Measurements from ENCODE around the gene FOXA1. TPM values are rescaled to one million over a fixed set of nuclear protein-coding genes. Genes with fewer than 3 reads are reported as not detected.

FOXA1 gene
- total and polyA plus RNA-seq, 4 donors = 8.0 to 37.5 (median 16.1) TPM

GRCh38 chr14:37595809-37596621 is 966 bp upstream of the FOXA1 start:
- no peaks in the 10 kb centered on the region for H3K9me3 ChIP-seq (ENCODE audit: control insufficient read depth in 4 of 4, low read length in 3 of 4)
- TF ChIP-seq CTCF (IDR thresholded peaks at IDR 0.05; ENCODE audit: low read depth, low read length, missing input control) (no peak), HNF4G (IDR thresholded peaks at IDR 0.05) (no peak), FOXA1 (IDR thresholded peaks at IDR 0.05) (no peak), GABPA (IDR thresholded peaks at IDR 0.05 in 1 of 2, conservative IDR thresholded peaks at IDR 0.05 in 1 of 2) (no peak), ZBTB33 (IDR thresholded peaks at IDR 0.05) (peak; percentile 30), JUND (IDR thresholded peaks at IDR 0.05) (peak in 1 of 2 donors; percentile 8), SP1 (IDR thresholded peaks at IDR 0.05) (peak; percentile 73), REST (IDR thresholded peaks at IDR 0.05) (peak; percentile 88), RXRA (IDR thresholded peaks at IDR 0.05) (peak; percentile 79 to 80), FOXA2 (IDR thresholded peaks at IDR 0.05) (no peak), YY1 (IDR thresholded peaks at IDR 0.05) (peak; percentile 71), NR2F2 (IDR thresholded peaks at IDR 0.05) (no peak), TAF1 (conservative IDR thresholded peaks at IDR 0.05) (peak; percentile 81), RAD21 (IDR thresholded peaks at IDR 0.05) (peak; percentile 25 to 49), HNF4A (conservative IDR thresholded peaks at IDR 0.05) (peak; percentile 51 to 55), EGR1 (IDR thresholded peaks at IDR 0.05; ENCODE audit: low read depth in 2 of 2) (peak in 1 of 2 donors; percentile 69), ATF3 (IDR thresholded peaks at IDR 0.05) (no peak), MAX (IDR thresholded peaks at IDR 0.05) (peak; percentile 76)
- H3K9ac ChIP-seq (ENCODE audit: low read depth in 1 of 2, low read length in 2 of 2) = peak overlapping the region; percentile 90 to 92
- H3K4me3 ChIP-seq (ENCODE audit: low read depth in 1 of 3, low read length in 3 of 3) = peak overlapping the region; percentile 66 to 92 (median 76)
- H3K27ac ChIP-seq (ENCODE audit: low read depth in 1 of 2, low read length in 2 of 2) = peak overlapping the region; percentile 87 to 94
- no peaks in the 10 kb centered on the region for H3K27me3 ChIP-seq (ENCODE audit: control insufficient read depth in 4 of 4, insufficient read depth in 4 of 4, low read length in 3 of 4)
- H3K4me1 ChIP-seq (ENCODE audit: control insufficient read depth in 4 of 4, insufficient read depth in 4 of 4, low read length in 3 of 4) = peaks cover 1 to 25% (median 20%) of the 10 kb centered on the region in 4 donors
- peak; percentile 70 for DNase-seq (ENCODE audit: low spot score)
- 2% methylated on average over 46 of the region's 46 CpGs for WGBS
- H3K36me3 ChIP-seq (ENCODE audit: control insufficient read depth in 4 of 4, insufficient read depth in 3 of 4, low read depth in 1 of 4, low read length in 3 of 4) = peaks cover 0 to 1% (median 0%) of the 10 kb centered on the region in 4 donors

Measured in liver (tissue), 9 donors.